CD4-positive, CD25-positive, alpha-beta regulatory T cell (primary cell): Measurements from ENCODE around the gene LIN28B. TPM values are rescaled to one million over a fixed set of nuclear protein-coding genes. Genes with fewer than 3 reads are reported as not detected.

ENCODE experiments used
- ATAC-seq, 2 donors: fragments of 150-1000 bp; cut with Tn5 transposase; one replicate each; pipeline ENCODE4 v1.10.0; 2021; ENCODE audit warnings: low read depth in 2 of 2, moderate number of reproducible peaks in 2 of 2, moderate library complexity in 1 of 2
- DNase-seq, 3 donors: peaks; one replicate each; pipeline versions ENCODE4 v3.0.0 to v3.0.0-alpha.2; 2012 to 2022; ENCODE audit warnings: mixed read lengths in 1 of 3
- H3K27ac ChIP-seq: one replicate; pipeline ENCODE4 v1.7.0; 2013; ENCODE audit warnings: mild to moderate bottlenecking, low read length; ENCODE audit not compliant: insufficient read depth, poor library complexity, severe bottlenecking
- H3K27me3 ChIP-seq: one replicate; pipeline ENCODE4 v1.7.0; 2013; ENCODE audit warnings: low read length; ENCODE audit not compliant: control insufficient read depth, insufficient read depth
- H3K36me3 ChIP-seq: one replicate; pipeline ENCODE4 v1.7.0; 2013; ENCODE audit warnings: mild to moderate bottlenecking, low read length, moderate library complexity; ENCODE audit not compliant: control insufficient read depth, insufficient read depth
- H3K4me1 ChIP-seq: 2 replicates; pipeline ENCODE4 v1.7.0; 2013; ENCODE audit warnings: mild to moderate bottlenecking, low read length; ENCODE audit not compliant: insufficient read depth, control insufficient read depth, poor library complexity, severe bottlenecking
- H3K4me3 ChIP-seq: one replicate; pipeline ENCODE4 v1.7.0; 2013; ENCODE audit warnings: low read depth, mild to moderate bottlenecking, low read length, moderate library complexity
- H3K9me3 ChIP-seq, 2 experiments: 1 replicate in 1 of 2; 2 replicates in 1 of 2; pipeline ENCODE4 v1.7.0; 2013; ENCODE audit warnings: low read length in 2 of 2, mild to moderate bottlenecking in 1 of 2, moderate library complexity in 1 of 2; ENCODE audit not compliant: control insufficient read depth in 2 of 2
- H3K27ac Mint-ChIP-seq, 3 donors: one replicate each; pipeline ENCODE4 v1.8.0; 2020 to 2022; ENCODE audit warnings: mild to moderate bottlenecking in 3 of 3, mixed read lengths in 3 of 3, moderate library complexity in 2 of 3
- H3K27me3 Mint-ChIP-seq: one replicate; pipeline ENCODE4 v1.8.0; 2022; ENCODE audit warnings: mild to moderate bottlenecking, mixed read lengths
- H3K36me3 Mint-ChIP-seq: one replicate; pipeline ENCODE4 v1.8.0; 2020; ENCODE audit warnings: mixed read lengths
- H3K4me1 Mint-ChIP-seq, 4 donors: one replicate each; pipeline ENCODE4 v1.8.0; 2020 to 2022; ENCODE audit warnings: mixed read lengths in 4 of 4, mild to moderate bottlenecking in 1 of 4
- H3K4me3 Mint-ChIP-seq, 4 donors: one replicate each; pipeline ENCODE4 v1.8.0; 2020 to 2022; ENCODE audit warnings: mild to moderate bottlenecking in 4 of 4, mixed read lengths in 4 of 4, moderate library complexity in 3 of 4
- H3K9me3 Mint-ChIP-seq, 7 donors: one replicate each; pipeline ENCODE4 v1.8.0; 2020 to 2022; ENCODE audit warnings: mixed read lengths in 7 of 7, mild to moderate bottlenecking in 3 of 7, moderate library complexity in 2 of 7
- polyA plus RNA-seq, 4 donors: library from polyadenylated mRNA; unstranded; fragments of 300-500 nt; fragmentation: Illumina TruSeq; gene quantifications; one replicate each; pipeline ENCODE4 v1.2.3, GENCODE V29; 2021
- total RNA-seq: library from RNA; stranded (reverse); gene quantifications from one replicate; pipeline ENCODE4 v1.2.3, GENCODE V29; 2022

The LIN28B gene
- total and polyA plus RNA-seq, 5 donors from 2014 or later, result not detected

DNA sequence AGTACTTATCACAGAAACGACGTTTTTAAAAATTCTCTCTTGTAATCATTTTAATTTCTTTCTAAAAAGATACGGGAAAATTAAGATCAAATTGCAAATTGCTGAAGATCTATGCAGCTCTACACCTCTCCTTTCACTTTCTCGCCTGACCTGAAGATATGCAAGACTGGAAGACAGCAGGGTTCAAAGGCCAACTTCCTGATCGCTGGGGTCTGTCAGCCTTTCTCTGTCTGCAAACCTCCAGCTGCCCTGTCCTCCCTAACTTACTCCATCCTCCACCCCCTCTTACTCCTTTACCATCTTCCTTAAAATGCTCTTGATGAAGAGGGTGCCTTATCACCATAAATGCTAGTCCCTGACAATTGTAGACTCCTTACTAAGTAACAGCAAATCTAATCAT is 159.2 kb downstream of the LIN28B start:
- no peak overlapping the region for H3K4me3 Mint-ChIP-seq
- Histone ChIP-seq H3K27ac (no peak overlapping the region), H3K9me3 (no peaks in the 10 kb centered on the region), H3K36me3 (no peaks in the 10 kb centered on the region), H3K27me3 (peaks cover 18% of the 10 kb centered on the region), H3K4me3 (no peak overlapping the region), H3K4me1 (no peaks in the 10 kb centered on the region)
- H3K27ac Mint-ChIP-seq, result no peak overlapping the region
- peaks cover 0 to 3% (median 0%) of the 10 kb centered on the region in 7 donors for H3K9me3 Mint-ChIP-seq
- H3K27me3 Mint-ChIP-seq, result peaks cover 42% of the 10 kb centered on the region
- H3K4me1 Mint-ChIP-seq, result no peaks in the 10 kb centered on the region
- DNase-seq, result no peak
- ATAC-seq, result no peak
- no peaks in the 10 kb centered on the region for H3K36me3 Mint-ChIP-seq

DNA sequence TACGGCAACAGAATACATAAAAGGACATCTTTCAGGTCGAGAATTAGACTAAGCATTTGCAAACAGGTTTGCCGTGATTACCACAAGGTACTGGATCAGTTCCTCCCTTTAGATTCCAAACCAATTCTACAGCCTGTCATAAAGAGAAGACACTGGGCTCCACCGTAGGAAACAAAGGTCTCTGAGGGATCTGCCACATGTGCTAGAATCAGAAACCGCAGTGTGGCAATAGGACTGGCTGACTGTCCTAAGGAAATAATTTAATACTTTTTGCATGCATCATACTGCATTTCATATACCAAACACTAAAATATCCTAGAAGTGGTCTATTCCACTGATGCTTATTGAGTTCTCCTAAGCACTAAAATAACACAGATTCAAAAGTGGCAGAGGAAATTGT is 163.7 kb downstream of the LIN28B start:
- H3K27ac ChIP-seq, result no peak overlapping the region
- Mint-ChIP-seq H3K4me3 (no peak overlapping the region), H3K36me3 (no peaks in the 10 kb centered on the region), H3K9me3 (no peaks in the 10 kb centered on the region), H3K27ac (no peak overlapping the region), H3K4me1 (no peaks in the 10 kb centered on the region), H3K27me3 (peaks cover 28% of the 10 kb centered on the region)
- H3K27me3 ChIP-seq, result peaks cover 12% of the 10 kb centered on the region
- no peaks in the 10 kb centered on the region for H3K36me3 ChIP-seq
- no peak for ATAC-seq
- no peaks in the 10 kb centered on the region for H3K9me3 ChIP-seq
- no peak for DNase-seq
- no peaks in the 10 kb centered on the region for H3K4me1 ChIP-seq
- no peak overlapping the region for H3K4me3 ChIP-seq

GRCh38 chr6:105121981-105122380 is 165.1 kb downstream of the LIN28B start:
- no peak overlapping the region for H3K4me3 Mint-ChIP-seq
- no peak overlapping the region for H3K4me3 ChIP-seq

GRCh38 chr6:105122717-105123116 is 165.8 kb downstream of the LIN28B start:
- no peaks in the 10 kb centered on the region for H3K36me3 ChIP-seq
- no peaks in the 10 kb centered on the region for H3K36me3 Mint-ChIP-seq
- H3K27ac ChIP-seq, result no peak overlapping the region
- H3K27me3 ChIP-seq, result peaks cover 5% of the 10 kb centered on the region
- no peaks in the 10 kb centered on the region for H3K4me1 Mint-ChIP-seq
- peaks cover 35% of the 10 kb centered on the region for H3K27me3 Mint-ChIP-seq
- H3K4me1 ChIP-seq, result no peaks in the 10 kb centered on the region
- H3K9me3 Mint-ChIP-seq, result no peaks in the 10 kb centered on the region
- no peak for ATAC-seq
- no peak for DNase-seq
- H3K4me3 ChIP-seq, result no peak overlapping the region
- no peaks in the 10 kb centered on the region for H3K9me3 ChIP-seq
- no peak overlapping the region for H3K4me3 Mint-ChIP-seq
- no peak overlapping the region for H3K27ac Mint-ChIP-seq

More at GRCh38 chr6:105121981-105122380, 165.1 kb downstream of the LIN28B start:
- ATAC-seq (no peak), DNase-seq (no peak)
- Histone ChIP-seq H3K9me3 (no peaks in the 10 kb centered on the region), H3K27me3 (peaks cover 12% of the 10 kb centered on the region), H3K36me3 (no peaks in the 10 kb centered on the region), H3K4me1 (no peaks in the 10 kb centered on the region), H3K27ac (no peak overlapping the region)
- no peak overlapping the region for H3K27ac Mint-ChIP-seq
- peaks cover 32% of the 10 kb centered on the region for H3K27me3 Mint-ChIP-seq
- no peaks in the 10 kb centered on the region for H3K9me3 Mint-ChIP-seq
- H3K36me3 Mint-ChIP-seq, result no peaks in the 10 kb centered on the region
- H3K4me1 Mint-ChIP-seq, result no peaks in the 10 kb centered on the region

Other genes starting within 250 kb of the LIN28B start
- 13.9 TPM for gene HACE1, start 97.2 kb upstream of the LIN28B start, total RNA-seq
- 1 to 10 TPM; 4.2 to 6.3 (median 4.9) TPM for gene HACE1, start 97.2 kb upstream of the LIN28B start, polyA plus RNA-seq
- not detected for gene POPDC3, start 222.9 kb downstream of the LIN28B start, total RNA-seq
- not detected for gene POPDC3, start 222.9 kb downstream of the LIN28B start, polyA plus RNA-seq